H1 (cell line): ENCODE measurements around the gene SP5. TPM values are rescaled to one million over a fixed set of nuclear protein-coding genes. Genes with fewer than 3 reads are reported as not detected.

Experiments
- CTCF ChIA-PET: fragments of 300-600 bp; sonication (Branson Sonifier 250); formaldehyde crosslinking; loops from one replicate; lab custom pipeline; 2021; ENCODE audit not compliant: partially characterized antibody; lab: Charles Lee
- POLR2A ChIA-PET: fragments of 300-600 bp; sonication (Branson Sonifier 250); formaldehyde crosslinking; loops from one replicate; lab custom pipeline; 2021; ENCODE audit warnings: inconsistent platforms; ENCODE audit not compliant: partially characterized antibody; lab: Charles Lee
- DNase-seq, 2 experiments: peaks; one replicate each; pipeline versions ENCODE4 v3.0.0 to v3.0.0-alpha.2; 2010 to 2022; ENCODE audit warnings: low spot score in 2 of 2, low read depth in 1 of 2, mixed read lengths in 1 of 2
- FAIRE-seq: peaks from 2 replicates; lab custom pipeline; 2011; peaks lifted over from hg19 to GRCh38; lab: Jason Lieb, UNC
- H2AFZ ChIP-seq: 2 replicates; pipeline ENCODE4 v1.8.1; 2012; ENCODE audit warnings: low read length, inconsistent platforms
- H2AK5ac ChIP-seq: 2 replicates; pipeline ENCODE4 v1.6.1; 2013; ENCODE audit warnings: low read depth, low read length
- H2BK120ac ChIP-seq: replicated peaks from 2 replicates; pipeline ENCODE3; 2013; ENCODE audit warnings: low read depth, low read length, inconsistent platforms
- H2BK12ac ChIP-seq: 2 replicates; pipeline ENCODE4 v1.6.1; 2013; ENCODE audit warnings: low read depth, low read length
- H2BK15ac ChIP-seq: 2 replicates; pipeline ENCODE4 v1.6.1; 2013; ENCODE audit warnings: low read length
- H2BK20ac ChIP-seq: 2 replicates; pipeline ENCODE4 v1.6.1; 2013; ENCODE audit warnings: low read length
- H2BK5ac ChIP-seq: 2 replicates; pipeline ENCODE4 v1.6.1; 2013; ENCODE audit warnings: low read depth, low read length
- H3K14ac ChIP-seq: 2 replicates; pipeline ENCODE4 v1.6.1; 2013; ENCODE audit warnings: inconsistent platforms; ENCODE audit not compliant: insufficient read length
- H3K18ac ChIP-seq: 2 replicates; pipeline ENCODE4 v1.6.1; 2013; ENCODE audit warnings: low read length; ENCODE audit errors: extremely low read depth
- H3K23ac ChIP-seq: 2 replicates; pipeline ENCODE4 v1.6.1; 2013; ENCODE audit warnings: inconsistent platforms; ENCODE audit not compliant: insufficient read length
- H3K23me2 ChIP-seq: 2 replicates; pipeline ENCODE4 v1.6.1; 2013; ENCODE audit warnings: low read depth, low read length
- H3K27ac ChIP-seq: 2 replicates; pipeline ENCODE4 v1.6.1; 2011; ENCODE audit warnings: low read depth, low read length, inconsistent platforms
- H3K27me3 ChIP-seq, 4 experiments: replicated peaks in 1 of 4; 1 replicate in 1 of 4; 2 replicates in 3 of 4; pipeline versions ENCODE4 v1.6.1 to v1.8.1; 2011 to 2013; ENCODE audit warnings: low read length in 3 of 4, mild to moderate bottlenecking in 3 of 4, inconsistent platforms in 2 of 4, mixed read lengths in 2 of 4, moderate library complexity in 1 of 4; ENCODE audit not compliant: control insufficient read depth in 3 of 4, insufficient read depth in 3 of 4; ENCODE audit errors: extremely low read depth in 1 of 4
- H3K36me3 ChIP-seq, 4 experiments: 2 replicates each; pipeline versions ENCODE4 v1.6.1 to v1.8.1; 2011 to 2013; ENCODE audit warnings: mild to moderate bottlenecking in 4 of 4, low read length in 3 of 4, moderate library complexity in 2 of 4, control low read depth in 1 of 4, inconsistent platforms in 1 of 4; ENCODE audit not compliant: insufficient read depth in 4 of 4, control insufficient read depth in 2 of 4
- H3K4ac ChIP-seq: replicated peaks from 2 replicates; pipeline ENCODE3; 2013; ENCODE audit warnings: low read length, low read depth, mixed read lengths, inconsistent platforms; ENCODE audit not compliant: insufficient read length
- H3K4me1 ChIP-seq, 4 experiments: replicated peaks in 1 of 4; 1 replicate in 1 of 4; 2 replicates in 3 of 4; pipeline versions ENCODE4 v1.6.1 to v1.8.1; 2011 to 2013; ENCODE audit warnings: low read length in 3 of 4, inconsistent platforms in 2 of 4, mixed read lengths in 1 of 4; ENCODE audit not compliant: insufficient read depth in 4 of 4, control insufficient read depth in 3 of 4
- H3K4me2 ChIP-seq, 2 experiments: 2 replicates each; pipeline versions ENCODE4 v1.6.1 to v1.8.1; 2011 to 2013; ENCODE audit warnings: low read depth in 2 of 2, low read length in 2 of 2, control low read depth in 1 of 2, inconsistent platforms in 1 of 2, mild to moderate bottlenecking in 1 of 2; ENCODE audit not compliant: insufficient read depth in 1 of 2
- H3K4me3 ChIP-seq, 4 experiments: fragments of 200-600, 300-600 bp in 1 of 4; sonication (generic), shearing (Covaris generic), sonication (Bioruptor Twin) in 1 of 4; 2 replicates each; pipeline versions ENCODE4 v1.5.1 to v1.8.1; 2011 to 2016; ENCODE audit warnings: low read length in 4 of 4, low read depth in 3 of 4, control low read depth in 2 of 4, inconsistent platforms in 2 of 4, mild to moderate bottlenecking in 2 of 4, mixed read lengths in 1 of 4, moderate library complexity in 1 of 4; ENCODE audit not compliant: insufficient read depth in 2 of 4; ENCODE audit errors: extremely low read depth in 1 of 4
- H3K56ac ChIP-seq: replicated peaks from 2 replicates; pipeline ENCODE3; 2013; ENCODE audit warnings: low read depth, mild to moderate bottlenecking, mixed read lengths, low read length, inconsistent platforms; ENCODE audit not compliant: insufficient read length
- H3K79me1 ChIP-seq: 2 replicates; pipeline ENCODE4 v1.6.1; 2013; ENCODE audit warnings: low read depth, low read length, control low read depth
- H3K79me2 ChIP-seq, 2 experiments: 2 replicates each; pipeline versions ENCODE4 v1.6.1 to v1.8.1; 2012 to 2013; ENCODE audit warnings: low read length in 2 of 2, mild to moderate bottlenecking in 2 of 2, inconsistent platforms in 1 of 2; ENCODE audit not compliant: insufficient read depth in 2 of 2, control insufficient read depth in 1 of 2
- H3K9ac ChIP-seq, 4 experiments: replicated peaks in 1 of 4; 1 replicate in 1 of 4; 2 replicates in 3 of 4; pipeline versions ENCODE4 v1.6.1 to v1.8.1; 2011 to 2013; ENCODE audit warnings: low read depth in 3 of 4, low read length in 3 of 4, control low read depth in 2 of 4, mild to moderate bottlenecking in 2 of 4, moderate library complexity in 2 of 4, inconsistent platforms in 1 of 4; ENCODE audit errors: extremely low read depth in 1 of 4
- H3K9me3 ChIP-seq, 2 experiments: 2 replicates each; pipeline versions ENCODE4 v1.6.1 to v1.8.1; 2012 to 2013; ENCODE audit warnings: mild to moderate bottlenecking in 2 of 2, moderate library complexity in 2 of 2, control low read depth in 1 of 2, inconsistent platforms in 1 of 2, low read depth in 1 of 2, low read length in 1 of 2, mixed read lengths in 1 of 2; ENCODE audit not compliant: insufficient read depth in 2 of 2
- H4K20me1 ChIP-seq, 2 experiments: replicated peaks in 1 of 2; 2 replicates each; pipeline versions ENCODE3 to v1.8.1; 2011 to 2013; ENCODE audit warnings: inconsistent platforms in 2 of 2, low read length in 2 of 2, mild to moderate bottlenecking in 1 of 2; ENCODE audit not compliant: insufficient read depth in 2 of 2, control insufficient read depth in 1 of 2
- H4K5ac ChIP-seq: 2 replicates; pipeline ENCODE4 v1.6.1; 2013; ENCODE audit warnings: low read length, low read depth, mixed read lengths, inconsistent platforms; ENCODE audit not compliant: insufficient read length
- H4K8ac ChIP-seq: 2 replicates; pipeline ENCODE4 v1.8.0; 2013; ENCODE audit warnings: mild to moderate bottlenecking, moderate library complexity, low read length, inconsistent platforms; ENCODE audit not compliant: insufficient read depth; ENCODE audit errors: extremely low read depth
- H4K91ac ChIP-seq: replicated peaks from 2 replicates; pipeline ENCODE3; 2013; ENCODE audit warnings: low read length, mixed read lengths, inconsistent platforms; ENCODE audit not compliant: insufficient read length
- BCL11A ChIP-seq, 2 experiments: IDR thresholded peaks; one replicate each; pipeline ENCODE4 v1.6.1; 2011; ENCODE audit warnings: low read depth in 2 of 2, low read length in 2 of 2, mild to moderate bottlenecking in 2 of 2
- CTCF ChIP-seq, 3 experiments: IDR thresholded peaks; 1 replicate in 2 of 3; 2 replicates in 1 of 3; pipeline versions ENCODE4 v1.5.1 to v1.6.1; 2011; ENCODE audit warnings: low read length in 3 of 3, mild to moderate bottlenecking in 3 of 3, inconsistent platforms in 2 of 3, low read depth in 1 of 3, moderate library complexity in 1 of 3; ENCODE audit not compliant: insufficient read depth in 1 of 3; ENCODE audit errors: control extremely low read depth in 1 of 3
- EP300 ChIP-seq, 2 experiments: IDR thresholded peaks; 1 replicate in 1 of 2; 2 replicates in 1 of 2; pipeline ENCODE4 v1.6.1; 2011 to 2012; ENCODE audit warnings: low read depth in 2 of 2, low read length in 2 of 2, mild to moderate bottlenecking in 2 of 2, borderline replicate concordance in 1 of 2, inconsistent platforms in 1 of 2, moderate library complexity in 1 of 2
- HDAC6 ChIP-seq: IDR thresholded peaks from one replicate; pipeline ENCODE4 v1.7.1; 2012; ENCODE audit warnings: low read depth, mild to moderate bottlenecking, inconsistent platforms, low read length, moderate library complexity
- POLR2AphosphoS5 ChIP-seq: IDR thresholded peaks from 2 replicates; pipeline ENCODE4 v1.6.1; 2011; ENCODE audit warnings: low read depth, low read length
- RAD21 ChIP-seq, 2 experiments: IDR thresholded peaks in 1 of 2; conservative IDR thresholded peaks in 1 of 2; 2 replicates each; pipeline ENCODE4 v1.6.1; 2011; ENCODE audit warnings: low read depth in 2 of 2, low read length in 2 of 2, improper control_type of control experiment in 1 of 2, inconsistent platforms in 1 of 2, mild to moderate bottlenecking in 1 of 2, moderate library complexity in 1 of 2
- RNF2 ChIP-seq: fragments of 200-900, 300-1000 bp; sonication (generic); IDR thresholded peaks from 2 replicates; pipeline ENCODE4 v1.7.1; 2016; ENCODE audit warnings: borderline replicate concordance, low read depth, mild to moderate bottlenecking, antibody characterized with exemption, low read length; ENCODE audit not compliant: poor library complexity, severe bottlenecking; ENCODE audit errors: missing control alignments
- SP4 ChIP-seq: IDR thresholded peaks from 2 replicates; pipeline ENCODE4 v1.6.1; 2012; ENCODE audit warnings: low read length, inconsistent platforms
- YY1 ChIP-seq: IDR thresholded peaks from 2 replicates; pipeline ENCODE4 v1.6.1; 2011; ENCODE audit warnings: low read depth, mild to moderate bottlenecking, low read length
- ZNF274 ChIP-seq: IDR thresholded peaks from 2 replicates; pipeline ENCODE4 v1.7.0; 2012; ENCODE audit warnings: low read length, borderline replicate concordance; ENCODE audit errors: extremely low read depth
- WGBS, 2 experiments: shearing (Covaris generic) in 1 of 2; methylation state at CpG; one replicate each; pipeline versions ENCODE4 v1.1.6 to v1.1.7; 2013 to 2015; ENCODE audit warnings: low lambda C conversion rate in 2 of 2, mixed read lengths in 2 of 2, inconsistent platforms in 1 of 2, low coverage in 1 of 2, missing lambda C conversion rate in 1 of 2; ENCODE audit not compliant: insufficient replicate concordance in 2 of 2, insufficient coverage in 1 of 2, insufficient read length in 1 of 2; ENCODE audit errors: extremely low coverage in 1 of 2, missing lambda C conversion rate in 1 of 2; 5-methylcytosine and 5-hydroxymethylcytosine counted together
- polyA plus RNA-seq, 7 experiments: library from polyadenylated mRNA; depleted of rRNA in 3 of 7; stranded (reverse) in 5 of 7; unstranded in 2 of 7; fragments of >200 nt in 5 of 7; fragments of 200-250 nt in 2 of 7; gene quantifications; 1 replicate in 5 of 7; 2 replicates in 1 of 7; 4 replicates in 1 of 7; pipeline versions ENCODE4 v1.2.1 to v1.2.3, GENCODE V29; 2011 to 2013; ENCODE audit warnings: missing spikeins in 2 of 7, mixed read lengths in 2 of 7
- total RNA-seq: library from RNA; stranded (reverse); fragmentation: NEBNext Ultra II Directional; extraction: Animal tissue kit (Norgen Biotek cat#: 25700); gene quantifications from 2 replicates; pipeline ENCODE4 v1.2.1, GENCODE V29; 2021

Gene SP5
- total and polyA plus RNA-seq, 2 of the 8 experiments (the other 6 are each of a cell fraction or from before 2014, with no cell fraction given), result 0.17 TPM; not detected in 1

- H2AK5ac ChIP-seq, result no peak overlapping the region
- no peaks in the 10 kb centered on the region for H3K79me1 ChIP-seq
- no peak overlapping the region for H3K9ac ChIP-seq
- H3K4ac ChIP-seq, result no peak overlapping the region
- no peak overlapping the region for H4K91ac ChIP-seq
- H2BK5ac ChIP-seq, result no peak overlapping the region
- peak overlapping the region; percentile 60; the same call in 1 of the 2 replicates for H2BK12ac ChIP-seq
- no peaks in the 10 kb centered on the region for H3K23me2 ChIP-seq
- H2BK15ac ChIP-seq, result no peak overlapping the region
- no peaks in the 10 kb centered on the region for H3K36me3 ChIP-seq
- FAIRE-seq (no peak), DNase-seq (no peak)
- H2BK120ac ChIP-seq, result no peak overlapping the region
- H4K5ac ChIP-seq, result no peak overlapping the region
- H3K4me3 ChIP-seq, result no peak overlapping the region
- H2AFZ ChIP-seq, result peak overlapping the region; percentile 37; the same call in 1 of the 2 replicates
- no peak overlapping the region for H3K4me2 ChIP-seq
- no peak overlapping the region for H3K23ac ChIP-seq
- no peaks in the 10 kb centered on the region; a peak in 1 of 7 replicates for H3K27me3 ChIP-seq
- H3K9me3 ChIP-seq, result no peaks in the 10 kb centered on the region
- H4K20me1 ChIP-seq, result no peaks in the 10 kb centered on the region
- WGBS, 2 experiments, result 64% methylated on average over 4 of the region's 4 CpGs; no CpG with 5 or more reads in 1 of the 2 experiments
- H3K14ac ChIP-seq, result no peak overlapping the region
- no peak overlapping the region for H4K8ac ChIP-seq
- H2BK20ac ChIP-seq, result peak overlapping the region; percentile 40; the same call in 1 of the 2 replicates
- no peaks in the 10 kb centered on the region for H3K79me2 ChIP-seq
- ChIA-PET POLR2A (no interaction called here), CTCF (interaction anchor here (0.6 to 1.2 kb wide), 3 partner anchors 15 to 315 kb away, joined by 3 read pairs; no protein-coding TSS in a partner anchor)
- no peak overlapping the region for H3K56ac ChIP-seq
- no peak overlapping the region for H3K18ac ChIP-seq
- peaks cover 0 to 9% (median 2%) of the 10 kb centered on the region in 4 experiments; a peak in 3 of 7 replicates for H3K4me1 ChIP-seq
- no peak overlapping the region for H3K27ac ChIP-seq
- TF ChIP-seq ZNF274 (no peak), SP4 (no peak), HDAC6 (no peak), BCL11A (IDR thresholded peaks at IDR 0.05; ENCODE audit: low read depth in 2 of 2, low read length in 2 of 2) (no peak), RAD21 (IDR thresholded peaks at IDR 0.05 in 1 of 2, conservative IDR thresholded peaks at IDR 0.05 in 1 of 2; ENCODE audit: low read depth in 2 of 2, low read length in 2 of 2) (peak; percentile 34 to 39; a peak in 3 of 4 replicates), EP300 (IDR thresholded peaks at IDR 0.05; ENCODE audit: borderline replicate concordance in 1 of 2, low read depth in 2 of 2, low read length in 2 of 2) (no peak), YY1 (peak; percentile 74), RNF2 (no peak), CTCF (IDR thresholded peaks at IDR 0.05; ENCODE audit: control extremely low read depth in 1 of 3, insufficient read depth in 1 of 3, low read depth in 1 of 3, low read length in 3 of 3) (peak; percentile 17 to 19 (median 19)), POLR2AphosphoS5 (no peak)
Observed at GRCh38 chr2:170685591-170685990, 29.5 kb upstream of the SP5 start.
